Daoy (cell line): Measurements from ENCODE around the gene GSC2. TPM values are rescaled to one million over a fixed set of nuclear protein-coding genes. Genes with fewer than 3 reads are reported as not detected.

Source experiments
- DNase-seq: peaks from one replicate; pipeline ENCODE4 v3.0.0-alpha.2; 2015; ENCODE audit warnings: low read depth
- total RNA-seq: library from RNA; depleted of rRNA; stranded (reverse); fragments of >200 nt; shearing (Covaris generic); gene quantifications from 2 replicates; pipeline ENCODE4 v1.2.3, GENCODE V29; 2014

The GSC2 gene
- total RNA-seq, 1 experiment from 2014 or later, result not detected

GRCh38 chr22:19120829-19121630, 29.1 kb downstream of the GSC2 start:
- DNase-seq, result peak; percentile 75

GRCh38 chr22:19119949-19120348, 30.1 kb downstream of the GSC2 start:
- no peak for DNase-seq

DNA sequence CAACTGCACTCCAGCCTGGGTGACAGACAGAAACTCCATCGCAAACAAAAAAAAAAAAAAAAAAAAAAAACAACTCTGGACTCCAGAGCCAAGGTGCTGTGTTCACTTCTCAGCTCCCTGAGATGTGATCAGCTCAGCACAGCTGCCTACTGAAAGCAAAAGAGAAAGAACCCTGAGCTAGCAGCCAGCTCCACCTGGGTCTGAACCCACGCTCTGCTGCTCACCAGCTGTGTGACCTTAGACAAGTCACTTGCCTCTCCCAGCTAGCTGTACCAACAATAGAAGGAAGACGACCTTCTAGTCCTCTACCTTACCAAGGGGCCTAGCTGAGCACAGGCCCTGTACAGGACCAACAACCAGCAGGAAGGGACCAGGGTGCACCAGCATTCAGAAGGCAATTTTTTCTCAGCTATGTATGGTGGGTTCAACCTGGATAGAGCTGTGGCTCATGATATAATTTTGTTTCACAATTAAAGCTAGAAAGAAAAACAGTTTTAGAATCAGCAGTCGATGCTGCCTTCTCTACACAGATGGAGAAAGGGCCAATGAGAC, 31.7 kb downstream of the GSC2 start:
- DNase-seq, result no peak

DNA sequence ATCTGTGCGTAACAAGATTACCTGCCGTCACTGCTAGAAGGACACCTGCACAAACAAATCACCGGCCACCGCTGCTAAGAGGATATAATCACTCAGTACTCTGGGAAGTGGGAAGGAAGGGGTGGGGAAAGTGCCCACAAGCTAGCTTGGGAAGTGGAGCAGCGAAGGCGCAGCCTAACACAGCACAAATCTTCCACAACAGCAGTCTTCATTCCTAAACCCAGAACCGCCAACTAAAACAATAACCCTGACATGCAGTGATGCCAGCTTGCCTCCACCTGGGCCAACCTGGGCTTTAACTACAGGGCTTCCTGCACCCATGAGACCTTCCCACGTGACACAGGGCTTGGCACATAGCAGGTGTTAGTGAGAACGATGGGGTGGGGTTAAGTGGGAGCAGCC, 33.0 kb downstream of the GSC2 start:
- DNase-seq, result no peak

DNA sequence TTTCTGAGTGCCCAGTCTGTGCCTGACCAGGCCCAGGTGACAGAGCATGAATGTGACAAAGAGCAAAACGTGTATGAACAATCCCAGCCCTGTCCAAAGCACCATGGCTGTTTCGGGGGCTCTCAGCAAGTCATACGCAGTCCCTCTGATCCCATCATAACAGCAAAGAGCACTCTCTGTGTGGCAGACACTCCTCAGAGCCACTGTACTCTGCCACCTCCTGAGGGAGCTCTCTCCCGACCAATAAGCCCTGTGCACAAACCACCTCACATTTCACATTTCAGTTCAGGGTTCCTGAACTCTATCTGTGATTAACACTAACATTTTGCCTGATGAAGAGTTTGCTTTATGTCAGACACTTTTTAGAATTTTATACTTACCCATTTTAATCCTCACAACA, 34.5 kb downstream of the GSC2 start:
- DNase-seq, result no peak

GRCh38 chr22:19114984-19115552, 35.0 kb downstream of the GSC2 start:
- no peak for DNase-seq

DNA sequence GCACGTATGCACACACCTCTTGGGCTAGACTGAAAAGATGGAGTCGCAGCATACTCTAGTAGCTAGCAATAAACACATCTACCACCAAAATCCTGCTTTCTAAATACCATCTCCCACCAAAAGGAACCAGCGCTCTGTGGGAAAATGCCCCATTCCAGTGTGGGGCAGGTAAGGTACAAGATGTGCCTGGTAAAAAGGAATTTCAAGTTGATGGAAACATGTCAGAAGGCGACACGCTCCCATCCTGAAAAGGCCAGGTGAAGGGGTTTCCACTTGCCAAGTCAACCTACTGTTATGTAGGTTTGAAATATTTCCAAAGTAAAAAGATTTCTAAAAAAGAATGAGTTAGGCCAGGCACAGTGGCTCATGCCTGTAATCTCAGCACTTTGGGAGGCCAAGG, 36.7 kb downstream of the GSC2 start:
- no peak for DNase-seq

DNA sequence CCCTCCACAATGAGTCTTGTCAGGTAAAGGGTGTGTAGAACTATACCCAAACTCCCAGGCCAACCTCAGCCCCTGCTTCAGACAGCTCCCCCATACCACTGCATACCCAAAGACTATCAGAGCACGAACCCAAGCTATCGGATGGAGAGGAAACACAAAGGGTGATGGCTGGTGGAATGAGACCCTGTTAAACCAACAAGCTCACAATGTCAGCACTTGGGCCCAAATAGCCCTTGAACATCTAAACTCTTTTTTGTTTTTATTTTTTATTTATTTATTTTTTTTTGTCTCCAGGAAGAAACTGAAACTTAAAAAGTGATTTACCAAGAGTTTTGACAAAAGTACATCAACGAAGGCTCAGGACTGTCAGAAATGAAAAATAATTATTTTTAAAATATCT, 38.5 kb downstream of the GSC2 start:
- DNase-seq, result no peak

- DNase-seq, result no peak
Measured at GRCh38 chr22:19111140-19111539, 39.0 kb downstream of the GSC2 start.

DNA sequence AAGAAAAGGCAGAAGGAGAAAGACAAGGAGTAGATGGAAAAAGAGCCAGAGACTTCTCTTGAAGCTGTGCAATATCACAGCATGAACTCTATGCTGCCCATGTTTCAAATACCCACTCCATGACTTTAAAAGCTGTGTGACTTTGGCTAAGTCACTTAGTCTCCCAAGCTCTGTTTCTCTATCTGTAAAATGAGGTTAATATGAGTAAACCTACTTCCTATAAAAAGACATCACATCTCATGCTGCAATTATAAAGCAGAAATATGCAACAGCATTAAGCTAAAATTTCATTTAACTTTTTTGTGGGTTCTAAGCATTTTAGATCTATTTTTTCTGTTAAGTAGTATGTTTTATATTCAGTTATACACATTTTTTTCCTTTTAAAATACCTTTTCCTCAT, 39.4 kb downstream of the GSC2 start:
- DNase-seq, result no peak

DNA sequence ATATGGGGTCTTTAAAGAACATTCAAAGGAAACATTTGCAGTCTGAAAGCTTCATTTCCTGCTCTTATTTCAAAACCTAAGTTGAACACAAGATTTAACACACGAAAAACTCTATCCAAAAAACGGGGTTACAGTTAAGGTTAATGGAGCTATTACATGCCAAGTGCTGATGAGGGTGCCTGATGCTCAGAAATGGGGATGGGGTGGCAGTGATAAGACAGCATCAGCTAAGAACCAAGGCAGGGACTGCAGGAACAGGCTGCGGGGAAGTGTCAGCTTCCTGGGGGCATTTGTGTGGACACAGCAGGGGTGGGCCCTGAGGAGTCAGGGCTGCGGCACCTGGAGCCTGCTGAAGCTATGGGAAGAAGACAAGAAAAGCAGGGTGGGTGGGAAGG, 40.0 kb downstream of the GSC2 start:
- DNase-seq, result no peak

- DNase-seq, result no peak
Measured at GRCh38 chr22:19109198-19110063, 40.7 kb downstream of the GSC2 start.

DNA sequence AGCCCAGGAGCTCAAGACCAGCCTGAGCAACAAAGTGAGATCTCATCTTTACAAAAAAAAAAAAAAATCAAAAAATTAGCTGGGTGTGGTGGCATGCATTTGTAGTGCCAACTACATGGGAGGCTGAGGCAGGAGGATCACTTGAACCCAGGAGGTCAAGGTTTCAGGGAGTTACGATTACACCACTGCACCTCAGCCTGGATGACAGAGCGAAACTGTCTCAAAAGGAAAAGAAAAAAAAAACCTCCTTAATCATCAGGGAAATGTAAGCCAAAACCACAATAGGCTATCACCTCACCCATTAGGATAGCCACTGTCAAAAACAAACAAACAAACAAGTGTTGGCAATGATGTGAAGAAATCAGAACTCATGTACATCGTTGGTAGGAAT, 41.3 kb downstream of the GSC2 start:
- no peak for DNase-seq

DNA sequence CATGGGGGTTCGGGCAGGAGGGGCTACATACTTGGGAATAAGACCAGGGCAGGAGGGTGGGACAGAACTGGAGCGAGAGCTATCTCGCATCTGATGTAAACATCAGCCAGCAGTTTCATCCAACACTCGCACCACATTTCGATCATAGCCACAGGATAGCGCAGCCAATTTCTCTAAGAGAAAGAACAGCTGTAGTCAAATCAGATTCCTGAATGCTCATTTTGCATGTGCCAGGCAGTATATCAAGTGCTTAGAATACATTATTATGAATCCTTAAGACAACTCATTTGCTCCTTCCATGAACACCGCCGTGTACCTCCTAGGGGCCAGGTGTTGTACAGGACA, 42.4 kb downstream of the GSC2 start:
- DNase-seq, result no peak

DNA sequence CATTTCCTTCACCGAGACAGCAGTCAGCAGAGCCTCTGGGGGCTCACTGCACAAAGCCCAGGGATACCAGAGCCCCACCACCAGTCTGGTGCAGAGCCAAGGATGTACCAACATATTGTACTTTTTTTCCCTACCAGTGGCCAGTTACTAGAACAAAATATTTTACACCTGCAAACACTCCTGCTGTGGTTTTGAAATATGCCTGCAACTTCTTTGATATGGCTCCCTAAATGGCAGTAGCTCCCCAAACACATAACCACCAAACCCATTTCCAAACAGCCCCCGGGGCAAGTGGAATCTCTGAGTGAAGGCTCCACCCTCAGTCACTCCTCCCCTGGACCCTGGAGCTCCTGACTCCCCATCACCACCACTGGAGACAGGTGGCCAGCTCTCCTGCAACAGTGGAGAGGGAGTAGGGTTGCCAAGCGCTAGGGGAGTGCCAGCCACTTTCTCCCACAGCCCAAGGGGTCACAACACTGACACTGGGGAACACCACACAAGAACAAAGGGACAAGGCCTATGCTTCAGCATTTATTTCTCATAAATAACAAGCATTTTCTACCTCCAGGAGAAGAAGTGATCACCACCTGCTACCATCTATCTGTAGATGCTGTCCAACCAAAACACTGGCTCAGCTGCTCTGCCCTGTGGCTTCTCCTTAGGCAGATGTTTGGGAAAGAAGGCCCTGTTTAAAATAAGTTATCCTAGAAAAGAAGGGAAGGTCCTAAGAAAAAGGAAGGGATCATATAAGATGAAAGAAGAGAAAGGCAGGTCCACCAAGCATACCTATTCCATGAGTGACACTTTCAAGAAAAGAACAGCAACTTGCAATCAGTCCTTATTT, 43.0 kb downstream of the GSC2 start:
- no peak for DNase-seq

DNA sequence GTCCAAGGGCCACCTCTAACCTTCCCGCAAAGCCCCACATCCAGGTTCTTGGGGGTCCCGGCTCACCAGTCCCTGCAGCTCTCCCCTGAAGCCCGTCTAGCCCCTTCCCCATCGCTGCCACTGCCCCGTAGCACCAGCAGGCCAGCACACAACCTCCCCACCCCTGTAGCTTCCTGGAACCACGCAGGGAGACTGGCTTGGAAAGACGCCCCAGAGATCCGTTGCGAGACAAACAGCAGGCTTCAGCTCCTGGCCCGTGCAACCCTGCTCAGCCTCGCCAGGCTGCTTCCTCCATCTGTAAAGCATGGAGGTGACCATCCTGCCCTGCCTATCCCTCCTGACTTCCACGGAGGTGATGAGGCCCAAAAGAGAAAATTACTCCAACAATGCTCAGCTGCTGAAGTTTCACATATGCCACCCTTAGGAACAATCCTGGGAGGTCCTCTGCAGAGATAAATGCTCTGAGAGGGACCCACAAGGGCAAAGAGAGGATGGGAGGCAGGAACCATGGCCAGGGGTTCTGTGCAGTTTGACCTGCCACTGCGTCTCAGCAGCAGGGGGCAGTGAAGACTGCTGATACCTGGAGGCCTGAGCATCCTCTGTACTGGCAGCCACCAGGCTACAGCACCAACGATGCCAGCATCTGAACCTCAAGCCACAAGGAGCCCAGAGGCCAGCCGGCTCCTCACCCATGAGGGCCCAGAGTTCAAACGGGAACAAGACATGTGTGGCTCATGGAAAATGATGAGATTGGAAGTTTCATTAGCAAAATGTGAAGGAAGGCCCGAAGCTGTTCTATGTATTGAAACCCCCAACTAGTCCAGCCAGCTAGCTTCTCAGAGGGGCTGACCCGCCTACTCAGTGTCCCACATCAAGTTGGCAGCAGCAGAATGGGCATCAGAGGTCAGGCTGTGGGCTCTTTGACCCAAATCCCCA, 44.0 kb downstream of the GSC2 start:
- DNase-seq, result no peak

DNA sequence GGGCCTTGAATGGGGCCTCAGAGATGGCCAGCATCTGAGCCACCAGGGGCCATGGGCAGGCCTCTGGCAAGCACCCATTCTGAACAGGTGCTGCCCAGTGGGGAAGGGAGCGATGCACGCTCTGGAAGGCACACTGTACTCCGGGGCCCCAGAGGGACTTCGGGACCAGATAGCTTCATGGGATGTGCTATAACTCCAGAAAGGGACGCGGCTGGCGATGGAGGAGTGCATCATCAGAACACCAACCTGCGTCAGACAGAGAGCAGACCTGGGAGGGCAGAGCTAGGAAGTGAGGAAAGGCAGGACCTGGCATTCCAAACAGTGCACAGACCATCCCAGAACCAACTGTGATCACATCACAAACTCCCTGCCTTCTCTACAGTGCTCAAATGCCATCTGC, 44.6 kb downstream of the GSC2 start:
- no peak for DNase-seq

GRCh38 chr22:19103880-19104821, 45.9 kb downstream of the GSC2 start:
- DNase-seq, result no peak

DNA sequence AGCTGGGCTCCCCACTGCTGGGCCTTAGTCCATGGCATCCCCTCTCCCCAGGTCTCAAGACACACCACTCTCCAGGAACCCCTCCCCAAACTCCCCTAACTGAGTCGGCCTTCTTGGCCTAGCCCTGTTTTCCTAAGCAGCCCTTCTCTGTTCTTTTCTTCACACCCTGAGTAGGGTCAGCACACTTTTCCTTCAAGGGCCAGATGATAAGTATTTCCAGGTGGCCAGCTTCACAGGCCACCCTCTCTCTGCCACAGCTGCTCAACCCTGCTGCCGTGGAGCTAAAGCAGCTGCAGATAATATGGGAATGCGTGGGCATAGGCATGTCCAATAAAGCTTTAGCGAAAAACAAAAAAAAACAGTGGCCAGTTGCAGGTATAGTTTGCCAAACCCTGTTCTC, 51.9 kb downstream of the GSC2 start:
- no peak for DNase-seq
